ENCODE data around the gene WFIKKN1.
A peak's percentile ranks its signal among the peaks of the same experiment; 100 is the strongest.

Gene WFIKKN1

DNA sequence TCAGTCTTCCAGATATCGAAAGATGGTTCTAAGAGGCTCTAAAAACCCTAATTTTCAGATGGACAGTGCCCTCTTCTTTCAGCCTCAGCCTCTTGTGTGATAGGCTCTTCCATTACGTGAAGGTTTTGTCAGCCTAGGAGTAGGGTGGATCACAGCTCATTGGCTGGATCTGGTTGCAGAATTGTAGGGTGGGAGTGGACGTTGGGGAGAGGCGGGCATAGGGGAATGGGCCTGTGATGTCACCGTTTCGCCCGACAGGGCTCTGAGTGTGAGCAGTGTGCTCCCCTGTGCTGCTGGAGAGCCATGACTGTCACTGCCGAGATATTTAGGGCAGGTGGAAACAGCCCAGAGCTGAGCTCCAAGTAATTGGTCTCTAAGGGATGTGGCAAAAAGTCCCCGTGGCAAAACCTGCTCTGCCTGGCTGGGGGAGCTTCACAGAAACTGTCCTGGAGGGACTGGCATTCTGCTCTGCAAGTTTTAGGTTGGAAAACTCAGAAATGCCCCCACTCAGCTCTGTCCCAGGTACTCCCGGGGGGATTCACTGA lies 6.2 kb upstream of the WFIKKN1 start:
- no peak for DNase-seq (ENCODE audit: low read depth in 2 of 2)

DNA sequence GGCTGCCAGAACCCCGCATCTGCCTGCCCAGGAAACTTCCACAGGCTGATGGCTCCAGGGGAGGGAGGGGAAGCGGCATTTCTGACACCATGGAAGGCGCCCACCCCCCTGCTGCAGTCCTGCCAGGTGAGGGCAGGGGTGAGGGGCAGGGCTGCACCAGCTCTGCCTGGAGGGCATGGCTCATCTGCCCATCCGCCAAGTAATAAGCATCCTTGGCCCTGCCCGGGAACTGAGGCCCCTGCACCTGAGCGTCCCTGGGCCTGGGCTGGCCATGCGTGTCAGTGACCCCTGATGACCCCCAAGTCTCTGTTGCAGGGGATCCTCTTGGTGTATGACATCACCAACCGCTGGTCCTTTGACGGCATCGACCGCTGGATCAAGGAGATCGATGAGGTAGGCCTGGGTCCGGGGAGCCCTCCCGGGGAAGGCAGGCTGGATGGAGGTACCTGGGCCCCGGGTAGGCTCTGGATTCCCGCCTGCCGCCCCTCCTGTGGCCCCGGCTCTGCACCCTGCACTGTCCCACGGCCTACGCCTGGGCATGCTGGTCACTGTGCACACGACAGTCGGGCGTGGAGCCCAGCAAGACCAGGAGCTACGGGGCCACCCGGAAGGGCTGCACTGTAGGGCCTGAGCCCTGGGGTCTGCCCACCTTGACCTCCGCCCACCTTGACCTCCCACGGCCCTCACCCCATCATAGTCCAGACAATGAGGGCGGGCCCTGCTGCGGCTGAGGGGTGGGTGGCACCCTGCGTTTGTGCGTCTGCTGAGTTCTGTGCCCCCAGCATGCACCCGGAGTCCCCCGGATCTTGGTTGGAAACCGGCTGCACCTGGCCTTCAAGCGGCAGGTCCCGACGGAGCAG lies 5.4 kb upstream of the WFIKKN1 start:
- no peak for DNase-seq (ENCODE audit: low read depth in 2 of 2)

DNA sequence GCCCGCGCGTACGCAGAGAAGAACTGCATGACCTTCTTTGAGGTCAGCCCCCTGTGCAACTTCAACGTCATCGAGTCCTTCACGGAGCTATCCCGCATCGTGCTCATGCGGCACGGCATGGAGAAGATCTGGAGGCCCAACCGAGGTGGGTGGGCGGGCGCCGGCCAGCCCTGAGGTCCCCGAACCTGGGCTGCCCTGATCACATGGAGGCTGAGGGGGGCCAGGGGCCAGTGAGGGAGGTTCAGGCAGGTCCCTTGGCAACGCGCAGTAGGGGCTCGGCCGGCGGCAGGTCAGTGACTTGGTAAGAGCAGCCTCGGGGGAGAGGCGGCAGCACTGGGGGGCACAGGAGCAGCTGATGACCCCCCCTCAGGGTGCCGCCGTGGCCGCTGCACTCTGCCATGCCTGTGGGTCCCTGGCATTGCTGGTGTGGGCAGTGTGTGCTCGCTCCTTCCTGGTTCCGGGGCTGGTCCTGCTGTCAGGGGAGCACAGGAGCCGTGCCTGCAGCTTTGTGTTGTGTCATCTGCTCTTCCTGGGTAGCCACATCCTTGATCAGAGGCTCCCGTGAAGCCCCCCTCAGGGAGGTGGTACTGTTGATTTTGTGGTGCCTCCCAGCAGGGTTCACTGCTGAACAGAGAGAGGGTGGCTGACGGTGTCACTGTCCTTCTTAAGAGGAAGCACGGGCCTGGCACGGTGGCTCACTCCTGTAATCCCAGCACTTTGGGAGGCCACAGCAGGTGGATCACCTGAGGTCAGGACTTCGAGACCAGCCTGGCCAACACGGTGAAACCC lies 4.6 kb upstream of the WFIKKN1 start:
- no peak for DNase-seq (ENCODE audit: low read depth in 2 of 2)

DNA sequence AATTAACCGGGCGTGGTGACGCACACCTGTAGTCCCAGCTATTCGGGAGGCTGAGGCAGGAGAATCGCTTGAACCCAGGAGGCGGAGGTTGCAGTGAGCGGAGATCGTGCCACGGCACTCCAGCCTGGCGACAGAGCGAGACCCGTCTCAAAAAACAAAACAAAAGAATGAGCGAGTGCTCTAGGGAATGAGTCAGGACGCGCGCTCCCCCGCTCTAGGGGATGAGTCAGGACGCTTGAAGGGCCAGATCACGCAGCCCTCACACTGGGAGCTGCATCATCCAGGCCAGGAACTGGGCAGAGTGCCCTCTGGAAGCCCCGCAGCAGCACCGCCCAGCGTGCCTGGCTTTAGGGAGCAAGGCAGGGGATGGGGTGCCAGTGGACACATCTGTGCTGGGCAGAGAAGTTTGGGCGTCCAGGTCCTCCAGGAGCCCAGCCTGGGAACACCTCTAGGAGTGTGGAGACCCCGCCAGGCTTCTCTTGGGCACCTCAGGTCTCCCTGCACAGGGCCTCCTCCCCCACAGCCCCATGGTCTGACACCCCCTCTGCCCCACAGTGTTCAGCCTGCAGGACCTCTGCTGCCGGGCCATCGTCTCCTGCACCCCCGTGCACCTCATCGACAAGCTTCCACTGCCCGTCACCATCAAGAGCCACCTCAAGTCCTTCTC lies 3.9 kb upstream of the WFIKKN1 start:
- DNase-seq (ENCODE audit: low read depth in 2 of 2), result no peak

DNA sequence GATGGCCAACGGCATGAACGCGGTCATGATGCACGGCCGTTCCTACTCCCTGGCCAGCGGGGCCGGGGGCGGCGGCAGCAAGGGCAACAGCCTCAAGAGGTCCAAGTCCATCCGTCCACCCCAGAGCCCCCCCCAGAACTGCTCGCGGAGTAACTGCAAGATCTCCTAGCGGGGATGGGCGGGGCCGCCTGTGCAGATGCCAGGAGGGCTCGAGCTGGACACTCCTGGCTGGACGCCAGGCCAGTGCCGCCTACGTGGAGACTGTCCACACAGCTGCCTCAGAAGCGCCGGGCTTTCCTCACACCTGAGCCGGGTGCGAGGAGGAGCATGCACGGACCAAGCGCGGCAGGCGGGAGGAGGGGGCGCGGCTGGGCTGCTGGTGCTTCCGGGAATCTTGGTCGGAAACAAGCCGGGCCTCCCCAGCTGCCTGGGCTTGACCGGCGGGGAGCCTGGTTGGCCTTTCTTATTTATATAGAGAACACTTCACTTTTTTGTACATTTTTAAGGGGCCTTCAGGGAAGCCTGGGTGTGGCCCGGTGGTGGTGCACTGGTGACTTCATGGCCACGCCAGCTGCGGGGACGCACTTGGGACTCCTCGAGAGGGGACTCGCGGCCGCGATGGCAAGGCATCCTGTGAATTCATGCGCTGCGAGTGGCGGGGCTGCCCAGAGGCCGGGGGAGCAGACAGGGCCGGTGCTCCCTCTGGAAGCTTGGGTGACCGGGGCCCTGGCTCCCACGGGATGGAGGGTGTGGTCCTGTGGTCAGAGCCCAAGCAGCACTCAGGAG lies 3.1 kb upstream of the WFIKKN1 start:
- DNase-seq (ENCODE audit: low read depth in 2 of 2), result no peak

DNA sequence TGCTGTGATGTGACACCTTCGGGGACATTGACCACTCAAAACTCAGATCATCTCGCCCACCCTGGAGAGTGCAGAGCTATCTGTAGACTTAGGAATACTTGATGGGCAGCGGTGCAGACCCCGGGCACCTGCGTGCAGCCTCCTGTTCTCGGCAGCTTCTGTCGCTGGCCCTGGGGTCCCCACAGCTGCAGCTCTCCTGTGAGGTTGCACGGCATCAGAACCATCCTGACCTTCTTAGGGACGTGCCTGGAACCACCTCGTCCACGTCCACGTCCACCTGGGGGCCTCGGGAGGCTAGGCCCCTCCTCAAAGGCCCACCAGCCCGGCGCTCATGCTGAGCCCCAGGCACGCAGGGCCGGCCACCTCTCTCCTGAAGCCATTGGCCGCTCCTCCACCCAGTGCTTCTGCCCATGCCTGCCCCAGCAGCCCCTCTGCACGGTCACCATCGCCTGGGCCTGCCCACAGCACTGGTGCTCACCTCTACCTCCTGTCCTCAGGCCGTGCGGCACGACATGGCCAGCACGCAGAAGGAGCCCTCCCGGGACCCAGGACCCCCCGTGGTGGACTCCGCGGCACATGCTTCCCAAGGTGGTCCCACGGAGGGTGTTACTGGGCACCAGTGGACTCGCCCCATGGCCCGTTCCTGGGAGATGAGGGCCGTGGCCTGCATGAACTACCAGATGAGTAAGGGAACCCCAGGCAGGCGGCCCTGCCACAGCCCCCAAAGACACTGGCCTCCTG lies 2.3 kb upstream of the WFIKKN1 start:
- DNase-seq (ENCODE audit: low read depth in 2 of 2), result no peak

DNA sequence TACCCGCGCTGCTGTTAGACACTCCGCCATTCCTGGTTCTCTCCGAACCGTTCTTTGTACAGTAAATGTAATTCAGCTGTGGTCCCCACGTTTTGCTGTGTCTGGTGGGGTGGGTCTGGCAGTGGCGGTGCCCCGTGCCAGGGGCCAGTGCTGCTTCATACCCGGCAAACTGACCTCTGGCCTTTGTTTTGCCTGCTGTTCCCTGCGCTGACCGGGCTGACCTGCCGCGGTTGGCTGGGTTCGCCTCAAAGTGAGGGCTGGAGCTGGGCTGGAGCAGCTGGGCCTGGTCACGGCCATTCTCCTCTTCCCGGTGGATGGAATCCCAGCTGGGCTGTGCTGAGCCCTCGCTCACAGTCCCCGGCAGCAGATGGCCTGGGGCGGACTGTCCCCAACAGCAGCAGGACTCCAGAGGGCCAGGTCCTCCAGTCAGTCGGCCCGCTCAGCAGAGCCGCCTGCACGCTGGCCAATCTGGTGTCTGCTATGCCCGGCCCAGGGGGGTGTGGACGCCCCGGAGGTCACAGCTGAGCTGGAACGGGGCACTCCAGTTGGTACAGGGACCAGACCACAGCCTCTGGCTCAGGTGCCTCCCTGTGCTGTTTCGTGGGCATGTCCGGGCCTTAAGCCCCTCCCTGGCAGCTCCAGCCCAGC lies 1.5 kb upstream of the WFIKKN1 start:
- DNase-seq (ENCODE audit: low read depth in 2 of 2), result no peak

DNA sequence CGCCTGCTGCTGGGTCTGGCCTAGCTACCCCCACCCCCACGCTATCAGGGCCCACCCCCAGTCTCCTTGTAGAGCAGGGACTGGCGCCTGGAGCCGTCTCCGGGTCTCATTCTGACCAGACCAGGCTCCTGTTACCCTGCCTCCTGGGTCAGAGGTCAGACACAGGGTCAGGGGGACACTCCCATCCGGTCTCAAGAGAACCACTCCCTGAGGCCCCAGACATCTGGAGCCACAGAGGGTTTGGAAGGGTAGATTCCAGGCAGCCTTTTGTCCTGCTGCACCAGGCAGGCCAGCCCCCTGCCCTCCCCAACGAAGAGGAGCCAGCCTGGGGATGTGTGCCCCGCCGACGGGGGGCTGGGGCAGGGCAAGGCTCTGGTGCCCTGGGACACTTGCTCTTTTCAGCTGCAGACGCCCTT lies 944 bp upstream of the WFIKKN1 start:
- DNase-seq (ENCODE audit: low read depth in 2 of 2), result no peak

DNA sequence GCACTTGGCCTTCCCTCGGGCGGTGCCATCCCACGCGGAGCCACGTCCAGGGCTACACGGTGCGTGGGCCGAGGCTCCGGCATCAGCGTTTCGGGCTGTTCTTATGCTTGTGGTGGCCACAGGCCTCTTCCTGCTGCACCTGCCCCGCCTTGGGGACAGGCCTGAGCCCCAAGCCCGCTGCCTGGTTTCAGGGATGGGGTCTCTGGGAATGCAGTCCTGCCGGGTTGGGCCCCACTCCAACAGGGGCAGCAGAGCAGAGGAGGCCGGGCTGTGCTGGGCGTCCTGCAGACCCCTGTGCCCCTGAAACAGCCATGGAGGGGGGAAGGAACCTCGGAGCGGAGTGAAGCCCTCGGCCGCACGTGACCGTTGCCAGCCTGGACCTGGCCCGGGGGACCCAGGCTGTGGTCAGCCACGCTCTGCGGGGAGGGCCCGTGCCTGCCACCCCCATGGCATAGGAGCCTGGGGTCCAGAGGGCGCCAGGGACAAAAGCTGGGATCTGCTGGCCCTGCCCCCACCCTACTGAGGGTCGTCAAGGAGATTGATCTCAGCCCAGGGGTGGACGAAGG lies 453 bp upstream of the WFIKKN1 start:
- no peak for DNase-seq (ENCODE audit: low read depth in 2 of 2)

DNA sequence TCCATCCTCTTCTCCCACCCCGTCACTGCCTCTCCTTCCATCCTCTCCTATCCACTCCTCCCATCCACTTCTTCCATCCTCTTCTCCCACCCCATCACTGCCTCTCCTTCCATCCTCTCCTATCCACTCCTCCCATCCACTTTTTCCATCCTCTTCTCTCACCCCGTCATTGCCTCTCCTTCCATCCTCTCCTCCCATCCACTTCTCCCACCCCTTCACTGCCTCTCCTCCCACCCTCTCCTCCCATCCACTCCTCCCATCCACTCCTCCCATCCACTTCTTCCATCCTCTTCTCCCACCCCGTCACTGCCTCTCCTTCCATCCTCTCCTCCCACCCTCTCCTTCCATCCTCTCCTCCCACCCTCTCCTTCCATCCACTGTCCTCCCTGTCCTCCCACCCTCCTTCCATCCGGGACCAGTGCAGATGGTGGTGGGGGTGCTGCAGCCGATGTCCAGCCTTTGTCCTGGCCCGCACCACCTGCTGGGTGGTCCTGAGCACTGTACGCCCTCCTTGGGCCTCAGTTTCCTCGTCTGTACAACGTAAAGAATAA lies 1.1 kb downstream of the WFIKKN1 start:
- no peak for DNase-seq (ENCODE audit: low read depth in 2 of 2)

DNA sequence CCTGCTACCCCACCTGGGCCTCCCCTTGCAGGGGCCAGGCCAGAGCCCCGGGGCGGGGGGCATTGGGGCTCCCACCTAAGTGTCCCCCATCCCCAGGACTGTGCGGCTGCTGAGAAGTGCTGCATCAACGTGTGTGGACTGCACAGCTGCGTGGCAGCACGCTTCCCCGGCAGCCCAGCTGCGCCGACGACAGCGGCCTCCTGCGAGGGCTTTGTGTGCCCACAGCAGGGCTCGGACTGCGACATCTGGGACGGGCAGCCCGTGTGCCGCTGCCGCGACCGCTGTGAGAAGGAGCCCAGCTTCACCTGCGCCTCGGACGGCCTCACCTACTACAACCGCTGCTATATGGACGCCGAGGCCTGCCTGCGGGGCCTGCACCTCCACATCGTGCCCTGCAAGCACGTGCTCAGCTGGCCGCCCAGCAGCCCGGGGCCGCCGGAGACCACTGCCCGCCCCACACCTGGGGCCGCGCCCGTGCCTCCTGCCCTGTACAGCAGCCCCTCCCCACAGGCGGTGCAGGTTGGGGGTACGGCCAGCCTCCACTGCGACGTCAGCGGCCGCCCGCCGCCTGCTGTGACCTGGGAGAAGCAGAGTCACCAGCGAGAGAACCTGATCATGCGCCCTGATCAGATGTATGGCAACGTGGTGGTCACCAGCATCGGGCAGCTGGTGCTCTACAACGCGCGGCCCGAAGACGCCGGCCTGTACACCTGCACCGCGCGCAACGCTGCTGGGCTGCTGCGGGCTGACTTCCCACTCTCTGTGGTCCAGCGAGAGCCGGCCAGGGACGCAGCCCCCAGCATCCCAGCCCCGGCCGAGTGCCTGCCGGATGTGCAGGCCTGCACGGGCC lies 1.9 kb downstream of the WFIKKN1 start:
- DNase-seq (ENCODE audit: low read depth in 2 of 2), result no peak

DNA sequence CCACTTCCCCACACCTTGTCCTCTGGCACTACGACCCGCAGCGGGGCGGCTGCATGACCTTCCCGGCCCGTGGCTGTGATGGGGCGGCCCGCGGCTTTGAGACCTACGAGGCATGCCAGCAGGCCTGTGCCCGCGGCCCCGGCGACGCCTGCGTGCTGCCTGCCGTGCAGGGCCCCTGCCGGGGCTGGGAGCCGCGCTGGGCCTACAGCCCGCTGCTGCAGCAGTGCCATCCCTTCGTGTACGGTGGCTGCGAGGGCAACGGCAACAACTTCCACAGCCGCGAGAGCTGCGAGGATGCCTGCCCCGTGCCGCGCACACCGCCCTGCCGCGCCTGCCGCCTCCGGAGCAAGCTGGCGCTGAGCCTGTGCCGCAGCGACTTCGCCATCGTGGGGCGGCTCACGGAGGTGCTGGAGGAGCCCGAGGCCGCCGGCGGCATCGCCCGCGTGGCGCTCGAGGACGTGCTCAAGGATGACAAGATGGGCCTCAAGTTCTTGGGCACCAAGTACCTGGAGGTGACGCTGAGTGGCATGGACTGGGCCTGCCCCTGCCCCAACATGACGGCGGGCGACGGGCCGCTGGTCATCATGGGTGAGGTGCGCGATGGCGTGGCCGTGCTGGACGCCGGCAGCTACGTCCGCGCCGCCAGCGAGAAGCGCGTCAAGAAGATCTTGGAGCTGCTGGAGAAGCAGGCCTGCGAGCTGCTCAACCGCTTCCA lies 2.7 kb downstream of the WFIKKN1 start:
- DNase-seq (ENCODE audit: low read depth in 2 of 2), result no peak

DNA sequence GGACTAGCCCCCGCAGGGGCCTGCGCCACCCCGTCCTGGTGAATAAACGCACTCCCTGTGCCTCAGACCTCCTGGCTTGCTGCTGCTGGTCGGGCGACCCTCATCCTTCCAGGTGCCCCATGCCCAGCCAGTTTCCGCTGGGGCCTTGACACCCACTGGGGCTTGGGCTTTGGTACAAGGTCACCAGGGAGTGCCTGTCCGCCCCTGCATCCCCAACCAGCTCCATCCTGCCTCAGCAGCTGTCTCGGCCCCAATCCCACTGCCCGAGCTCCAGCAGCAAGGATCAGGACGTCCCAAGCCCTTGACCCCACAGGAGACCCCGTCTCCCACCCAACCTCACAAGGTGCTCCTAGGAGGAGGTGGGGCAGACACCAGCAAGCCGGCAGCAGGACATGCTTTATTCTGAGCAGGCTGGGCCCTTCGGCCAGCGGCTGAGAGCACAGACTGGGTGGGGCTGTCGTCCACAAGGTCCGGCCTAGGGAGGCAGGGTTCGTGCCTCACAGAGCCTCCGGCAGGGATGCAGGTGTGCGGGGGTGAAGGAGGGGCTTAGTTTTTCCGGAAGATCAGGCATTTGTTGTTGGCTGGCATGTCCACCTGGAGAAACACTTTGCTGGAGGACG lies 3.4 kb downstream of the WFIKKN1 start:
- no peak for DNase-seq (ENCODE audit: low read depth in 2 of 2)

DNA sequence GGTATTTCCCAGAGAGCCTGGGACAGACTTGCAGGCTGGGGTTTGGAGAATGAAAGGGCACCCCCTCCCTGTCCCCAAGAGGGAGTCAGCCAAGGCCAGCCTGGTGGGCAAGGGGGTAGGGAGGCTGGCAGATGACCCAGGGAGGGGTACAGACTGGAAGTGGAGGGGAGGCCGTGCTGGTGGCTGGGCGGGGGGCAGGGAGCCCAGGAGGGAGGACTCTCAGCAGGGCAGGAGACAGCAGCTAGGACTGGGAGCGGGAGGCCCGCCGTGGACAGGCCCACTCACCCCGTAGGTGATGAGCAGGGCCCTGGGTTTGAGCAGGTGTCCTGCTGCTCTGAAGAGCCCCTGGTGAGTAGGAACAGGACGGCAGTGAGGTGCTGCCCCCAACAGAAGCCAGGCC lies 4.2 kb downstream of the WFIKKN1 start:
- DNase-seq (ENCODE audit: low read depth in 2 of 2), result no peak

DNA sequence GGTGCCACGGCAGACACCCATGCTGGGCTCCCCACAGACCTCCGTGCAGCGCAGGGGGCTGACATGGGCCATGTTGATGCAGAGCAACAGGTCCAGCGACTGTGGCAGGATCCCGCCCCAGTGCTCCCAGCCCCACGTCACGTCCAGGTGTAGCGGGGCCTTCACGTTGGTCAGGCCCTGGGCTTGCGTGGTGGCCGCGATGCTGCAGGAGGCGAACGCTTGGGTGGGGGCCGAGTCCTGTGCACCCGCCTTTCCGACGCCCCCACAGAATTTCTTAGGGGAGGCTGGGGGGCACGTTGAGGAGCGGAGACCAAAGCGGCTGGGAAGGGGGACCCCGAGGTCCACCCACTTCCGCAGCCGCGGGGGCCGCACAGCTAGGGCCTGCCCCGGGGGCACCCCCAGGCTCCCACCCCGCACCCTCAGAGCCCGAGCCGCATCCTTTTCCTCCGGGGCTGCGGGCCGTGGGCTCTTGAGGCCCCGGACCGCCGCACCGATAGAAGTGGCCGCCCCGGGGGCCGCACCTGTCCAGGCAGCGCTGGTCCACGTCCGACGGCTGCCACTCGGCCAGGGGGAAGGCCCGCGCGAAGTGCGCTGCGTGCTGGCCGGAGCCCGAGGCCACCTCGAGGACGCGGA lies 4.9 kb downstream of the WFIKKN1 start:
- no peak for DNase-seq (ENCODE audit: low read depth in 2 of 2)

DNA sequence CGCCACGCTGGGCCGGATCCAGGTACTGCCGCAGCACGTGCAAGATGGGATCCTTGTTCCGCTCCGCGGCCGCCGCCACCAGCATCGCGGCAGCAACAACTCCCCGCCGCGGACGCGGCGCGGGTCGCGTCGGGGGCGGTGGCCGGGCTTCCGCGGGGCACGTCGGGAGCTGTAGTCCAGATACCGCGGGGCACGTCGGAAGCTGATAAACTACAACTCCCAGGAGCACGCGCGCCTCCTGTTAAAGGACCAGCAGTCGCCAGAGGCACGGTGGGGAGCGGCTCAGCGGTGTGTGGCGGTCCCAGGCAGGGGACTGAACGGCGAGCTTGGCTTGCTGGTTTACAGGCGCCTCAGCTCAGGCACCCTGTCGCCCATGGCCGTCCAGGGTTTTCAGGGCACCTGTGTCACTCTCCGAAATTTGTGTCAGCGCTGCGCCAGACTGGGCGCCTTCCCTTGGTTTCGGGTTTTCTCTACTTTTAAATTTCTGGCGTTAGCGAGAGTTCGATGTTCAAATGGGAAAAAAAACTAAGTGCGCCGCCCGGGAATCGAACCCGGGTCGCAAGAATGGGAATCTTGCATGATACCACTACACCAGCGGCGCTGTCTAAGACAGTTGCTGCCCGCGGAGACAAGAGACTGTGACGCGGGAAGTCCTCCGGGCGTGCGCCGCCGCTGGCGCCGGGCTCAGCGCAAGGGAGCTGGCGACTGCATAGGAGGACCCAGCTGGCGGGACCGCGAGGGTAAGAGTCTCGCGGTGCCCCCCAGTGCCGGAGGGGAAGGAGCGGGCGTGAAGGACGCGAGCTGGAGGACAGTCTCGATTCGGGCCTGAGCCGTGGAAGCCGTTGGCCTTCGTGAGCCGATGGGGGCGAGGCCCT lies 5.7 kb downstream of the WFIKKN1 start, which contains the start of gene METTL26:
Gene METTL26, minus strand, starts transcription at position 100 of the 875 bp plus-strand sequence. Its CDS starts 15 bp downstream, at position 85.
- DNase-seq (ENCODE audit: low read depth in 2 of 2), result peak; percentile 84 to 85

All from activated CD8-positive, alpha-beta memory T cell treated with anti-CD3 and anti-CD28 coated beads for 4 hours (primary cell).